WTC11 (cell line): ENCODE results near the gene TPPP3.

Experiments
- ATF1 ChIP-seq: sonication (generic); formaldehyde crosslinking; IDR thresholded peaks from 2 replicates; pipeline ENCODE4 v1.8.1; 2023; ENCODE audit warnings: mild to moderate bottlenecking, moderate library complexity, missing genetic modification reagents
- CTCF ChIP-seq: fragments of 200-600 bp; IDR thresholded peaks from 2 replicates; pipeline ENCODE4 v1.8.0; 2022; ENCODE audit warnings: antibody characterized with exemption
- JUN ChIP-seq: sonication (generic); formaldehyde crosslinking; IDR thresholded peaks from 2 replicates; pipeline ENCODE4 v1.8.0; 2023; ENCODE audit warnings: mild to moderate bottlenecking, missing genetic modification reagents
- NR3C1 ChIP-seq: sonication (generic); formaldehyde crosslinking; conservative IDR thresholded peaks from 2 replicates; pipeline ENCODE4 v1.8.1; 2023; ENCODE audit warnings: low read depth, mild to moderate bottlenecking, missing genetic modification reagents
- SMAD4 ChIP-seq: sonication (generic); formaldehyde crosslinking; IDR thresholded peaks from 2 replicates; pipeline ENCODE4 v1.8.0; 2022; ENCODE audit warnings: mild to moderate bottlenecking, missing genetic modification reagents
- USF1 ChIP-seq: sonication (generic); formaldehyde crosslinking; IDR thresholded peaks from 2 replicates; pipeline ENCODE4 v1.8.0; 2022; ENCODE audit warnings: mild to moderate bottlenecking, missing genetic modification reagents
- TF ChIP-seq, protein P1 (sequence below): sonication (generic); formaldehyde crosslinking; IDR thresholded peaks from 2 replicates; pipeline ENCODE4 v1.8.0; 2022; ENCODE audit warnings: mild to moderate bottlenecking, missing genetic modification reagents

DNA sequence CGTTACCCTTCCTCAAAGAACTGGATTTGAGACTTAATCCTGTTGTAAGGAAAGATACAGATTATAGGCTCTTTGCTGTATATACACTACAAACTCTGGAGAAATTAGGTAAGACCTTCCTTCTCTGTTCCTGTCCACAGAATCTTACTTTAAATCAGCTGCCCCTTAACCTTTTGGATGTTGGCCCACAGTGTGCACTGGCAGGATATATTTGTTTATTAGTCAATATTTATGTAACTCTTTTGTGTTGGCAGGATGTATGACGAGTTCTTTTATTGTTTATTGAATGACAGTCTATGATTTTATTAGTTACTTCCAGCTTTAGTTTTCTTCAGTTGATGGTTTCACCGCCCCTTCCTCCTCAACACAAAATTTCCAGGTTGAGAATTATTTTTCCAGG, 47.0 kb downstream of the TPPP3 start:
- TF ChIP-seq CTCF: no peak
- TF ChIP-seq, protein P1, sequence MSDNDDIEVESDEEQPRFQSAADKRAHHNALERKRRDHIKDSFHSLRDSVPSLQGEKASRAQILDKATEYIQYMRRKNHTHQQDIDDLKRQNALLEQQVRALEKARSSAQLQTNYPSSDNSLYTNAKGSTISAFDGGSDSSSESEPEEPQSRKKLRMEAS (CRISPR knock-in tag): no peak
- TF ChIP-seq NR3C1 (CRISPR knock-in tag): no peak
- no peak for TF ChIP-seq JUN (CRISPR knock-in tag)
- TF ChIP-seq ATF1 (CRISPR knock-in tag): no peak
- no peak for TF ChIP-seq SMAD4 (CRISPR knock-in tag)
- TF ChIP-seq USF1 (CRISPR knock-in tag): no peak
